ENCODE data around the gene PRRT2.

Gene PRRT2

DNA sequence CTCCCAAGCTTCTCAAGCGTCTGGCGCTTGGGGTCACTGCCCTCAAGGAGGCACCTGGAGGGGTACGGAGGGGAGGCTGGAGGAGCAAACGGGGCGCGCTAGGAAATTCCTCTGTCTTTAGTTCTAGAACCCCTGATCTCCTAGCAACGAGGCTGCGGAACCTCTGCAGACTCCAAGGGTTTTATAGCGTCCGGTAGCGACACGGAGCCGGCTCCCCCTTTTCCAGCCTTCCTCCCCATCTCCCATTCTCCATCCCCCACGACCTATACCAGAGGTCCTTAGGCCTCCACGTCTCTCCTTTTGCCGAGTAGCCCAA, 51.6 kb downstream of the PRRT2 start:
- DNase-seq, result no peak

- no peak for DNase-seq
These were observed 52.2 kb downstream of the PRRT2 start for GRCh38 chr16:29864205-29864604.

All from CD4-positive, alpha-beta T cell treated with Interleukin-10 for 1 hour (primary cell).